Measurements from ENCODE around the gene PARD3. TPM values are rescaled to one million over a fixed set of nuclear protein-coding genes. Genes with fewer than 3 reads are reported as not detected.
"Not testable (repeated sequence)": the region's sequence is repeated elsewhere in the genome, so short reads cannot be mapped to it uniquely, and the experiment has no call there.

The PARD3 gene
- total and polyA plus RNA-seq, 7 experiments from 2014 or later: 0.19 to 1.2 (median 0.43) TPM

- CTCF ChIA-PET: interaction anchor here (1.0 kb wide), 1 partner anchor 10 kb away, joined by 3 read pairs; no protein-coding TSS in a partner anchor
- no peak for ATAC-seq
- H3K27ac Mint-ChIP-seq: no peak overlapping the region
Observed at GRCh38 chr10:34648919-34649318, 166.2 kb downstream of the PARD3 start.

GRCh38 chr10:34647875-34648865 lies 166.9 kb downstream of the PARD3 start:
- Histone ChIP-seq H3K4me3 (ENCODE audit: low read length) (no peak overlapping the region), H3K27ac (ENCODE audit: low read depth, low read length) (no peak overlapping the region), H3K27me3 (ENCODE audit: control insufficient read depth in 2 of 2, insufficient read depth in 2 of 2, low read length in 2 of 2) (no peaks in the 10 kb centered on the region), H3K9me3 (ENCODE audit: control insufficient read depth in 2 of 3, low read length in 3 of 3) (no peaks in the 10 kb centered on the region), H3K36me3 (ENCODE audit: control insufficient read depth in 2 of 3, insufficient read depth in 3 of 3, low read length in 3 of 3) (no peaks in the 10 kb centered on the region), H3K4me1 (ENCODE audit: control insufficient read depth in 2 of 2, insufficient read depth in 2 of 2, low read length in 2 of 2) (no peaks in the 10 kb centered on the region)
- DNase-seq (no peak), ATAC-seq (no peak)
- no peaks in the 10 kb centered on the region for H3K9me3 Mint-ChIP-seq
- H3K36me3 Mint-ChIP-seq: no peaks in the 10 kb centered on the region
- CTCF ChIA-PET: interaction anchor here (1.8 to 2.5 kb wide), 2 partner anchors 9 to 11 kb away, joined by 4 to 12 read pairs; no protein-coding TSS in a partner anchor
- H3K4me1 Mint-ChIP-seq: peaks cover 0 to 2% (median 0%) of the 10 kb centered on the region in 7 donors
- no peak overlapping the region for H3K27ac Mint-ChIP-seq
- intact Hi-C loops (cut with micrococcal nuclease): no loop called here
- H3K27me3 Mint-ChIP-seq: peaks cover 0 to 12% (median 2%) of the 10 kb centered on the region in 5 donors
- no peak overlapping the region for H3K4me3 Mint-ChIP-seq
- POLR2A ChIA-PET: no interaction called here

More at GRCh38 chr10:34648919-34649318, 166.2 kb downstream of the PARD3 start:
- Mint-ChIP-seq H3K9me3 (no peaks in the 10 kb centered on the region), H3K36me3 (no peaks in the 10 kb centered on the region), H3K4me3 (no peak overlapping the region), H3K4me1 (peaks cover 0 to 2% (median 0%) of the 10 kb centered on the region in 7 donors), H3K27me3 (peaks cover 0 to 15% (median 0%) of the 10 kb centered on the region in 5 donors)
- Histone ChIP-seq H3K36me3 (ENCODE audit: control insufficient read depth in 2 of 3, insufficient read depth in 3 of 3, low read length in 3 of 3) (no peaks in the 10 kb centered on the region), H3K9me3 (ENCODE audit: control insufficient read depth in 2 of 3, low read length in 3 of 3) (no peaks in the 10 kb centered on the region), H3K4me1 (ENCODE audit: control insufficient read depth in 2 of 2, insufficient read depth in 2 of 2, low read length in 2 of 2) (no peaks in the 10 kb centered on the region), H3K4me3 (ENCODE audit: low read length) (no peak overlapping the region), H3K27ac (ENCODE audit: low read depth, low read length) (no peak overlapping the region), H3K27me3 (ENCODE audit: control insufficient read depth in 2 of 2, insufficient read depth in 2 of 2, low read length in 2 of 2) (no peaks in the 10 kb centered on the region)
- intact Hi-C loops (cut with micrococcal nuclease): no loop called here
- DNase-seq: no peak
- POLR2A ChIA-PET: no interaction called here

GRCh38 chr10:34647160-34647559 lies 167.9 kb downstream of the PARD3 start:
- Histone ChIP-seq H3K36me3 (ENCODE audit: control insufficient read depth in 2 of 3, insufficient read depth in 3 of 3, low read length in 3 of 3) (no peaks in the 10 kb centered on the region), H3K27me3 (ENCODE audit: control insufficient read depth in 2 of 2, insufficient read depth in 2 of 2, low read length in 2 of 2) (no peaks in the 10 kb centered on the region), H3K9me3 (ENCODE audit: control insufficient read depth in 2 of 3, low read length in 3 of 3) (no peaks in the 10 kb centered on the region), H3K27ac (ENCODE audit: low read depth, low read length) (no peak overlapping the region), H3K4me1 (ENCODE audit: control insufficient read depth in 2 of 2, insufficient read depth in 2 of 2, low read length in 2 of 2) (no peaks in the 10 kb centered on the region), H3K4me3 (ENCODE audit: low read length) (no peak overlapping the region)
- Mint-ChIP-seq H3K4me3 (no peak overlapping the region), H3K27me3 (peaks cover 0 to 11% (median 7%) of the 10 kb centered on the region in 5 donors), H3K9me3 (no peaks in the 10 kb centered on the region), H3K27ac (no peak overlapping the region), H3K4me1 (peaks cover 0 to 2% (median 0%) of the 10 kb centered on the region in 7 donors), H3K36me3 (no peaks in the 10 kb centered on the region)
- ATAC-seq (no peak), DNase-seq (no peak)
- ChIA-PET CTCF (interaction anchor here (0.8 to 2.5 kb wide), 3 partner anchors 8 to 19 kb away, joined by 3 to 12 read pairs (median 4); no protein-coding TSS in a partner anchor), POLR2A (no interaction called here)
- intact Hi-C loops (cut with micrococcal nuclease): no loop called here

GRCh38 chr10:34646331-34646730 lies 168.8 kb downstream of the PARD3 start:
- Histone ChIP-seq H3K27ac (ENCODE audit: low read depth, low read length) (no peak overlapping the region), H3K4me3 (ENCODE audit: low read length) (no peak overlapping the region), H3K27me3 (ENCODE audit: control insufficient read depth in 2 of 2, insufficient read depth in 2 of 2, low read length in 2 of 2) (no peaks in the 10 kb centered on the region), H3K9me3 (ENCODE audit: control insufficient read depth in 2 of 3, low read length in 3 of 3) (no peaks in the 10 kb centered on the region), H3K4me1 (ENCODE audit: control insufficient read depth in 2 of 2, insufficient read depth in 2 of 2, low read length in 2 of 2) (no peaks in the 10 kb centered on the region), H3K36me3 (ENCODE audit: control insufficient read depth in 2 of 3, insufficient read depth in 3 of 3, low read length in 3 of 3) (no peaks in the 10 kb centered on the region)
- Mint-ChIP-seq H3K4me3 (no peak overlapping the region), H3K9me3 (no peaks in the 10 kb centered on the region), H3K4me1 (peaks cover 0 to 2% (median 0%) of the 10 kb centered on the region in 7 donors), H3K36me3 (no peaks in the 10 kb centered on the region), H3K27me3 (peaks cover 0 to 12% (median 9%) of the 10 kb centered on the region in 5 donors), H3K27ac (no peak overlapping the region)
- intact Hi-C loops (cut with micrococcal nuclease): no loop called here
- POLR2A ChIA-PET: no interaction called here
- CTCF ChIA-PET: interaction anchor here (1.8 to 2.5 kb wide), 2 partner anchors 8 to 9 kb away, joined by 4 to 12 read pairs; no protein-coding TSS in a partner anchor
- DNase-seq (no peak), ATAC-seq (no peak)

- H3K9me3 ChIP-seq (ENCODE audit: control insufficient read depth in 2 of 3, low read length in 3 of 3); H3K4me1 Mint-ChIP-seq; H3K27me3 Mint-ChIP-seq; intact Hi-C loops (cut with micrococcal nuclease); H3K27me3 ChIP-seq (ENCODE audit: control insufficient read depth in 2 of 2, insufficient read depth in 2 of 2, low read length in 2 of 2); H3K36me3 ChIP-seq (ENCODE audit: control insufficient read depth in 2 of 3, insufficient read depth in 3 of 3, low read length in 3 of 3); H3K4me3 Mint-ChIP-seq; CTCF ChIA-PET; H3K4me3 ChIP-seq (ENCODE audit: low read length); POLR2A ChIA-PET; DNase-seq; ATAC-seq; H3K27ac ChIP-seq (ENCODE audit: low read depth, low read length); H3K36me3 Mint-ChIP-seq; H3K9me3 Mint-ChIP-seq; H3K27ac Mint-ChIP-seq; H3K4me1 ChIP-seq (ENCODE audit: control insufficient read depth in 2 of 2, insufficient read depth in 2 of 2, low read length in 2 of 2): not testable (repeated sequence)
Observed at GRCh38 chr10:34644815-34645214, 170.3 kb downstream of the PARD3 start.

GRCh38 chr10:34644224-34644623 lies 170.9 kb downstream of the PARD3 start:
- Histone ChIP-seq H3K36me3 (ENCODE audit: control insufficient read depth in 2 of 3, insufficient read depth in 3 of 3, low read length in 3 of 3) (no peaks in the 10 kb centered on the region), H3K9me3 (ENCODE audit: control insufficient read depth in 2 of 3, low read length in 3 of 3) (no peaks in the 10 kb centered on the region), H3K27me3 (ENCODE audit: control insufficient read depth in 2 of 2, insufficient read depth in 2 of 2, low read length in 2 of 2) (no peaks in the 10 kb centered on the region), H3K4me3 (ENCODE audit: low read length) (no peak overlapping the region), H3K4me1 (ENCODE audit: control insufficient read depth in 2 of 2, insufficient read depth in 2 of 2, low read length in 2 of 2) (no peaks in the 10 kb centered on the region), H3K27ac (ENCODE audit: low read depth, low read length) (no peak overlapping the region)
- Mint-ChIP-seq H3K27me3 (peaks cover 0 to 9% (median 0%) of the 10 kb centered on the region in 5 donors), H3K4me1 (no peaks in the 10 kb centered on the region), H3K4me3 (no peak overlapping the region), H3K36me3 (no peaks in the 10 kb centered on the region), H3K9me3 (no peaks in the 10 kb centered on the region), H3K27ac (no peak overlapping the region)
- intact Hi-C loops (cut with micrococcal nuclease): no loop called here
- DNase-seq (no peak), ATAC-seq (no peak)
- POLR2A ChIA-PET: no interaction called here
- CTCF ChIA-PET: no interaction called here

Measured in naive thymus-derived CD4-positive, alpha-beta T cell (primary cell).